Mesenchymal stem cell (in vitro differentiated cells and primary cell): ENCODE measurements around the gene PRKCA.

Experiments
- DNase-seq: peaks from one replicate; pipeline ENCODE4 v3.0.0-alpha.2; 2013
- H2AFZ ChIP-seq: one replicate; pipeline ENCODE4 v1.6.1; 2013; ENCODE audit warnings: low read depth, mild to moderate bottlenecking, control low read depth, inconsistent platforms, low read length, moderate library complexity
- H2AK5ac ChIP-seq: 2 replicates; pipeline ENCODE4 v1.6.1; 2013; ENCODE audit warnings: low read length, moderate library complexity, mild to moderate bottlenecking, inconsistent platforms; ENCODE audit not compliant: severe bottlenecking
- H2BK120ac ChIP-seq: one replicate; pipeline ENCODE4 v1.6.1; 2013; ENCODE audit warnings: low read depth, mild to moderate bottlenecking, inconsistent platforms, low read length, moderate library complexity
- H2BK12ac ChIP-seq, 2 experiments: one replicate each; pipeline ENCODE4 v1.6.1; 2013; ENCODE audit warnings: inconsistent platforms in 2 of 2, low read length in 2 of 2, mild to moderate bottlenecking in 2 of 2, moderate library complexity in 2 of 2, control low read depth in 1 of 2
- H2BK15ac ChIP-seq: one replicate; pipeline ENCODE4 v1.6.1; 2013; ENCODE audit warnings: mild to moderate bottlenecking, low read depth, inconsistent platforms; ENCODE audit not compliant: poor library complexity, severe bottlenecking
- H2BK5ac ChIP-seq: 2 replicates; pipeline ENCODE4 v1.6.1; 2013; ENCODE audit warnings: low read depth, mild to moderate bottlenecking, low read length, control low read depth, inconsistent platforms; ENCODE audit not compliant: poor library complexity, severe bottlenecking
- H3K14ac ChIP-seq, 2 experiments: one replicate each; pipeline ENCODE4 v1.6.1; 2013; ENCODE audit warnings: inconsistent platforms in 2 of 2, low read length in 2 of 2, control low read depth in 1 of 2, mild to moderate bottlenecking in 1 of 2, moderate library complexity in 1 of 2
- H3K18ac ChIP-seq, 2 experiments: one replicate each; pipeline ENCODE4 v1.6.1; 2013; ENCODE audit warnings: inconsistent platforms in 2 of 2, low read length in 2 of 2, control low read depth in 1 of 2, low read depth in 1 of 2, mild to moderate bottlenecking in 1 of 2
- H3K23ac ChIP-seq, 2 experiments: one replicate each; pipeline ENCODE4 v1.6.1; 2013; ENCODE audit warnings: inconsistent platforms in 2 of 2, low read length in 2 of 2, mild to moderate bottlenecking in 2 of 2, moderate library complexity in 2 of 2, control low read depth in 1 of 2
- H3K27ac ChIP-seq: 2 replicates; pipeline ENCODE4 v1.5.1; 2013; ENCODE audit warnings: mild to moderate bottlenecking, moderate library complexity, low read length, control low read depth, inconsistent platforms; ENCODE audit not compliant: poor library complexity, severe bottlenecking
- H3K27me3 ChIP-seq, 2 experiments: 2 replicates each; pipeline versions ENCODE4 v1.6.1 to v1.7.0; 2013; ENCODE audit warnings: low read length in 2 of 2, mild to moderate bottlenecking in 2 of 2, moderate library complexity in 2 of 2, control low read depth in 1 of 2, inconsistent platforms in 1 of 2; ENCODE audit not compliant: control insufficient read depth in 1 of 2, insufficient read depth in 1 of 2
- H3K36me3 ChIP-seq, 2 experiments: 2 replicates each; pipeline versions ENCODE4 v1.6.1 to v1.7.0; 2013; ENCODE audit warnings: low read length in 2 of 2, control low read depth in 1 of 2, inconsistent platforms in 1 of 2, low read depth in 1 of 2, mild to moderate bottlenecking in 1 of 2; ENCODE audit not compliant: insufficient read depth in 2 of 2, control insufficient read depth in 1 of 2
- H3K4ac ChIP-seq, 2 experiments: one replicate each; pipeline ENCODE4 v1.6.1; 2013; ENCODE audit warnings: inconsistent platforms in 2 of 2, low read length in 2 of 2, mild to moderate bottlenecking in 2 of 2, moderate library complexity in 2 of 2, control low read depth in 1 of 2, low read depth in 1 of 2
- H3K4me1 ChIP-seq: 2 replicates; pipeline ENCODE4 v1.6.1; 2013; ENCODE audit warnings: low read depth, low read length, control low read depth; ENCODE audit not compliant: control insufficient read depth, insufficient read depth
- H3K4me2 ChIP-seq: 2 replicates; pipeline ENCODE4 v1.6.1; 2013; ENCODE audit warnings: low read length, mild to moderate bottlenecking, inconsistent platforms; ENCODE audit not compliant: poor library complexity, severe bottlenecking
- H3K4me3 ChIP-seq, 2 experiments: 2 replicates each; pipeline versions ENCODE4 v1.5.1 to v1.7.0; 2013; ENCODE audit warnings: low read length in 2 of 2, mild to moderate bottlenecking in 2 of 2, control low read depth in 1 of 2, low read depth in 1 of 2; ENCODE audit not compliant: insufficient read depth in 1 of 2
- H3K79me1 ChIP-seq: replicated peaks from 2 replicates; pipeline ENCODE4 v1.6.1; 2013; ENCODE audit warnings: mild to moderate bottlenecking, control low read depth, low read length, inconsistent platforms; ENCODE audit not compliant: poor library complexity, severe bottlenecking
- H3K9ac ChIP-seq: 2 replicates; pipeline ENCODE4 v1.7.0; 2013; ENCODE audit warnings: mild to moderate bottlenecking, low read length, moderate library complexity
- H3K9me3 ChIP-seq: 2 replicates; pipeline ENCODE4 v1.7.0; 2013; ENCODE audit warnings: mild to moderate bottlenecking, low read length; ENCODE audit not compliant: control insufficient read depth
- H4K8ac ChIP-seq: one replicate; pipeline ENCODE4 v1.6.1; 2013; ENCODE audit warnings: inconsistent platforms, mild to moderate bottlenecking, low read length, moderate library complexity
- H4K91ac ChIP-seq: one replicate; pipeline ENCODE4 v1.6.1; 2013; ENCODE audit warnings: mild to moderate bottlenecking, low read length, inconsistent platforms
- WGBS: methylation state at CpG from one replicate; pipeline ENCODE4 v1.1.7; 2013; ENCODE audit warnings: mixed read lengths; 5-methylcytosine and 5-hydroxymethylcytosine counted together

Gene PRKCA

GRCh38 chr17:66432996-66433551 lies 130.7 kb downstream of the PRKCA start:
- Histone ChIP-seq H3K4me3 (no peak overlapping the region), H2AFZ (no peak overlapping the region), H3K9me3 (no peaks in the 10 kb centered on the region), H2BK5ac (no peak overlapping the region), H3K4me1 (peaks cover 6% of the 10 kb centered on the region), H3K27me3 (no peaks in the 10 kb centered on the region), H3K4ac (no peak overlapping the region), H4K8ac (no peak overlapping the region), H2AK5ac (no peak overlapping the region), H3K36me3 (no peaks in the 10 kb centered on the region), H2BK120ac (peak overlapping the region; percentile 81), H3K18ac (no peak overlapping the region), H2BK15ac (no peak overlapping the region), H3K23ac (no peak overlapping the region), H3K9ac (peak overlapping the region; percentile 85), H2BK12ac (no peak overlapping the region), H3K27ac (no peak overlapping the region), H4K91ac (no peak overlapping the region), H3K14ac (no peak overlapping the region), H3K4me2 (no peak overlapping the region), H3K79me1 (peaks cover 37% of the 10 kb centered on the region)
- DNase-seq, result peak; percentile 72
- 34% methylated on average over 3 of the region's 5 CpGs for WGBS

- Histone ChIP-seq H3K79me1 (peaks cover 37% of the 10 kb centered on the region), H3K36me3 (no peaks in the 10 kb centered on the region), H3K14ac (peak overlapping the region in 1 of 2 experiments; percentile 37), H3K9me3 (no peaks in the 10 kb centered on the region), H3K27ac (no peak overlapping the region), H4K91ac (no peak overlapping the region), H3K27me3 (no peaks in the 10 kb centered on the region), H3K4me3 (no peak overlapping the region), H2BK120ac (no peak overlapping the region), H2AK5ac (no peak overlapping the region), H2BK12ac (peak overlapping the region in 1 of 2 experiments; percentile 45), H3K18ac (no peak overlapping the region), H3K23ac (peak overlapping the region in 1 of 2 experiments; percentile 51), H3K4me1 (peaks cover 6% of the 10 kb centered on the region), H3K9ac (no peak overlapping the region), H2BK5ac (no peak overlapping the region), H2AFZ (no peak overlapping the region), H3K4me2 (no peak overlapping the region), H4K8ac (no peak overlapping the region), H2BK15ac (no peak overlapping the region), H3K4ac (no peak overlapping the region)
- 99% methylated on average over 10 of the region's 10 CpGs for WGBS
- no peak for DNase-seq
Observed at GRCh38 chr17:66435182-66435581, 132.8 kb downstream of the PRKCA start.

GRCh38 chr17:66436631-66437030 lies 134.2 kb downstream of the PRKCA start:
- Histone ChIP-seq H3K9me3 (no peaks in the 10 kb centered on the region), H4K91ac (no peak overlapping the region), H3K79me1 (peaks cover 38% of the 10 kb centered on the region), H3K18ac (no peak overlapping the region), H3K4me1 (peaks cover 6% of the 10 kb centered on the region), H2BK15ac (no peak overlapping the region), H3K4me3 (no peak overlapping the region), H3K4ac (no peak overlapping the region), H3K27me3 (no peaks in the 10 kb centered on the region), H2BK5ac (no peak overlapping the region), H2BK120ac (no peak overlapping the region), H2BK12ac (no peak overlapping the region), H3K14ac (no peak overlapping the region), H3K27ac (no peak overlapping the region), H4K8ac (no peak overlapping the region), H3K4me2 (no peak overlapping the region), H3K9ac (no peak overlapping the region), H2AK5ac (no peak overlapping the region), H3K36me3 (no peaks in the 10 kb centered on the region), H2AFZ (no peak overlapping the region), H3K23ac (no peak overlapping the region)
- no peak for DNase-seq
- 98% methylated on average over 6 of the region's 6 CpGs for WGBS

- Histone ChIP-seq H4K91ac (no peak overlapping the region), H3K4me3 (no peak overlapping the region), H3K79me1 (peaks cover 40% of the 10 kb centered on the region), H2AK5ac (no peak overlapping the region), H2BK120ac (no peak overlapping the region), H3K36me3 (no peaks in the 10 kb centered on the region), H3K4me1 (peaks cover 4% of the 10 kb centered on the region), H3K27me3 (no peaks in the 10 kb centered on the region), H2BK5ac (no peak overlapping the region), H3K18ac (no peak overlapping the region), H2BK15ac (peak overlapping the region; percentile 85), H3K23ac (no peak overlapping the region), H2AFZ (no peak overlapping the region), H3K4me2 (no peak overlapping the region), H3K14ac (no peak overlapping the region), H3K9ac (no peak overlapping the region), H3K4ac (no peak overlapping the region), H3K9me3 (no peaks in the 10 kb centered on the region), H3K27ac (no peak overlapping the region), H4K8ac (no peak overlapping the region), H2BK12ac (no peak overlapping the region)
- 93% methylated on average over 1 of the region's 5 CpGs for WGBS
- DNase-seq, result no peak
Observed at GRCh38 chr17:66437476-66438026, 135.1 kb downstream of the PRKCA start.
